Breast epithelium (tissue), 3 donors: Measurements from ENCODE around the gene OTUB2.

ENCODE experiments used
- CTCF ChIP-seq, 3 donors: fragments of 450-650 bp; IDR thresholded peaks; one replicate each; pipeline ENCODE4 v1.5.1; 2016 to 2017; ENCODE audit warnings: antibody characterized with exemption in 3 of 3, mild to moderate bottlenecking in 3 of 3, moderate library complexity in 3 of 3
- POLR2A ChIP-seq: fragments of 450-650 bp; IDR thresholded peaks from one replicate; pipeline ENCODE4 v1.6.1; 2016; ENCODE audit warnings: antibody characterized with exemption, mild to moderate bottlenecking, moderate library complexity
- POLR2AphosphoS5 ChIP-seq, 3 donors: sonication (generic); formaldehyde crosslinking; IDR thresholded peaks; one replicate each; pipeline ENCODE4 v1.6.1; 2017; ENCODE audit warnings: antibody characterized with exemption in 3 of 3

DNA sequence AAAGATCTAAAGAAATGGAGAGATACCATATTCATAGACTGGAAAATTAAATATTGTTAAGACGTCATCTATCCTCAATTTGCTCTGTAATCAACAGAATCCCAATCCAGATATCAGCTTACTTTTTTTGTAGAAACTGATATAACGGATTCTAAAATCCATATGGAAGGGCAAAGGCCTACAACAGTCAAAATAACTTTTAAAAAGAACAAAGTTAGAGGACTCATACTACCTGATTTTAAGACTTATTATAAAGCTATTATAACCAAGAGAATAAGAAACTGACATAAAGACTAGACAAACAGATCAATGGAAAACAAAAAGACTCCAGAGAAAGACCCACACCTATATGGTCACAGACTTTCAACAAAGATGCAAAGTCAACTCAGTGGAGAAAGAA, 48.9 kb downstream of the OTUB2 start:
- TF ChIP-seq CTCF (IDR thresholded peaks at IDR 0.05), result no peak
- no peak for TF ChIP-seq POLR2AphosphoS5 (IDR thresholded peaks at IDR 0.05)
- TF ChIP-seq POLR2A, result no peak
